ENCODE results near the gene CAV2.

Gene CAV2

GRCh38 chr7:116526897-116527296, 27.4 kb downstream of the CAV2 start:
- Histone ChIP-seq H3K36me3 (no peaks in the 10 kb centered on the region), H3K27me3 (peaks cover 54% of the 10 kb centered on the region), H3K4me1 (no peaks in the 10 kb centered on the region), H3K4me3 (ENCODE audit: low read depth, low read length) (no peak overlapping the region), H3K9me3 (no peaks in the 10 kb centered on the region)
- no peak for DNase-seq
- TF ChIP-seq, protein P1, sequence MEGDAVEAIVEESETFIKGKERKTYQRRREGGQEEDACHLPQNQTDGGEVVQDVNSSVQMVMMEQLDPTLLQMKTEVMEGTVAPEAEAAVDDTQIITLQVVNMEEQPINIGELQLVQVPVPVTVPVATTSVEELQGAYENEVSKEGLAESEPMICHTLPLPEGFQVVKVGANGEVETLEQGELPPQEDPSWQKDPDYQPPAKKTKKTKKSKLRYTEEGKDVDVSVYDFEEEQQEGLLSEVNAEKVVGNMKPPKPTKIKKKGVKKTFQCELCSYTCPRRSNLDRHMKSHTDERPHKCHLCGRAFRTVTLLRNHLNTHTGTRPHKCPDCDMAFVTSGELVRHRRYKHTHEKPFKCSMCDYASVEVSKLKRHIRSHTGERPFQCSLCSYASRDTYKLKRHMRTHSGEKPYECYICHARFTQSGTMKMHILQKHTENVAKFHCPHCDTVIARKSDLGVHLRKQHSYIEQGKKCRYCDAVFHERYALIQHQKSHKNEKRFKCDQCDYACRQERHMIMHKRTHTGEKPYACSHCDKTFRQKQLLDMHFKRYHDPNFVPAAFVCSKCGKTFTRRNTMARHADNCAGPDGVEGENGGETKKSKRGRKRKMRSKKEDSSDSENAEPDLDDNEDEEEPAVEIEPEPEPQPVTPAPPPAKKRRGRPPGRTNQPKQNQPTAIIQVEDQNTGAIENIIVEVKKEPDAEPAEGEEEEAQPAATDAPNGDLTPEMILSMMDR (IDR thresholded peaks at IDR 0.05; ENCODE audit: low read depth, low read length), result no peak

GRCh38 chr7:116527521-116527920, 28.0 kb downstream of the CAV2 start:
- DNase-seq, result no peak
- Histone ChIP-seq H3K4me3 (ENCODE audit: low read depth, low read length) (no peak overlapping the region), H3K4me1 (no peaks in the 10 kb centered on the region), H3K27me3 (peaks cover 48% of the 10 kb centered on the region), H3K9me3 (no peaks in the 10 kb centered on the region), H3K36me3 (no peaks in the 10 kb centered on the region)
- TF ChIP-seq, protein P1 (IDR thresholded peaks at IDR 0.05; ENCODE audit: low read depth, low read length), result no peak

DNA sequence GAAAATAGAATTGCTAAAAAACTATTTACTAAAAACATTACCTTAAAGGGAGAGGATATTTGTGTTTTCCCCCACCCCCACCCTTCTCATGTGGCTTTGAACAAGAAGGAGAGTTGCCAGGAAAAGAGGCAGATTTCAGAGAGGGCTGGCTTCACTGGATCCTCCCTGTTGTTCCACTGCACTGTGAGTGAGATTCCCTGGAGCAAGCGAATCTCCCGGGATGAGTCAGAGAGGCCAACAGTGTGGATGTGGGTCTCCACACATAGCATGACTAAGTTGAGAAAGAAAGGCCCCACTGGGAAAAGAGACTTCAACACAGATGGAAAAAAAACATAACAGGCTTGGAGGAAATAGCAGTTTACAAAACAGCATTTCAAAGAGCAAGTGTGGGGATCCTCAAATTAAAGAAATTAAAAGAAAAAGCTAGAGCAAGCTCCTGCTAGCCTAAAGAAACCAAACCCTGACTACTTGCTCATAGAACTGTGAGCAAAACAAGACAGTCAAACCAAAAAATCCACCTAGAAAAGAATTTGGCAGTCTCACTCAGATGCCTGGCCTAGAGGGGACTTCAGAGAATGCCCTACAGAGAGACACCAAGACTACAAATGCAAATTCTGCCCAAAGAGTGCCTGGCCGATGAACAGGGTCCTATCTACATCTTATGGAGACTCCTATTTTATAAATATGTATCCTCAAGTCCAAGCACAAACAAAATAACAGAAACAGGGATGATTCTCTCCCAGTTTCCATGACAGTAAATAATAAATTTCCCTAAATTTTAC, 28.7 kb downstream of the CAV2 start:
- DNase-seq, result no peak
- Histone ChIP-seq H3K9me3 (no peaks in the 10 kb centered on the region), H3K4me3 (ENCODE audit: low read depth, low read length) (no peak overlapping the region), H3K27me3 (peaks cover 48% of the 10 kb centered on the region), H3K4me1 (no peaks in the 10 kb centered on the region), H3K36me3 (no peaks in the 10 kb centered on the region)
- TF ChIP-seq, protein P1 (IDR thresholded peaks at IDR 0.05; ENCODE audit: low read depth, low read length), result no peak

- DNase-seq, result no peak
- TF ChIP-seq, protein P1 (IDR thresholded peaks at IDR 0.05; ENCODE audit: low read depth, low read length), result no peak
- H3K27me3 ChIP-seq, result peaks cover 38% of the 10 kb centered on the region
- H3K9me3 ChIP-seq, result no peaks in the 10 kb centered on the region
- no peaks in the 10 kb centered on the region for H3K36me3 ChIP-seq
- H3K4me1 ChIP-seq, result no peaks in the 10 kb centered on the region
- no peak overlapping the region for H3K4me3 ChIP-seq (ENCODE audit: low read depth, low read length)
Observed at GRCh38 chr7:116529250-116529649, 29.7 kb downstream of the CAV2 start.

GRCh38 chr7:116530107-116530820, 30.7 kb downstream of the CAV2 start:
- H3K9me3 ChIP-seq, result no peaks in the 10 kb centered on the region
- TF ChIP-seq, protein P1 (IDR thresholded peaks at IDR 0.05; ENCODE audit: low read depth, low read length), result no peak
- H3K4me1 ChIP-seq, result no peaks in the 10 kb centered on the region
- H3K36me3 ChIP-seq, result no peaks in the 10 kb centered on the region
- no peak for DNase-seq
- H3K4me3 ChIP-seq (ENCODE audit: low read depth, low read length), result no peak overlapping the region
- peaks cover 29% of the 10 kb centered on the region for H3K27me3 ChIP-seq

Data from BE2C (cell line).